MCF 10A (cell line): ENCODE results near the gene MYCN. TPM values are rescaled to one million over a fixed set of nuclear protein-coding genes. Genes with fewer than 3 reads are reported as not detected.

Experiments
- BruUV-seq: library from RNA; stranded (reverse); fragments of 400-500 nt; replicated peaks from 2 replicates; lab custom pipeline; 2021; lab: Mats Ljungman, UMichigan
- CTCF ChIA-PET: fragments of 300-600 bp; sonication (Branson Sonifier 250); formaldehyde crosslinking; extraction: SDS; loops from one replicate; lab custom pipeline; 2021; ENCODE audit warnings: antibody characterized with exemption, inconsistent platforms; lab: Yijun Ruan, JAX
- POLR2A ChIA-PET: fragments of 300-600, 350-650 bp; sonication (Branson Sonifier 250); formaldehyde crosslinking; extraction: SDS; loops from one replicate; lab custom pipeline; 2020; ENCODE audit warnings: antibody characterized with exemption, inconsistent platforms; lab: Yijun Ruan, JAX
- DNase-seq: peaks from one replicate; pipeline ENCODE4 v3.0.0-alpha.2; 2018; ENCODE audit not compliant: unreplicated experiment
- H3K27ac Mint-ChIP-seq: one replicate; pipeline ENCODE4 v1.8.0; 2022; ENCODE audit warnings: mild to moderate bottlenecking, low read depth, mixed read lengths; ENCODE audit not compliant: unreplicated experiment
- H3K27me3 Mint-ChIP-seq: one replicate; pipeline ENCODE4 v1.8.0; 2022; ENCODE audit warnings: mixed read lengths; ENCODE audit not compliant: insufficient read depth, unreplicated experiment
- H3K36me3 Mint-ChIP-seq: one replicate; pipeline ENCODE4 v1.8.0; 2022; ENCODE audit warnings: mild to moderate bottlenecking, moderate library complexity, mixed read lengths; ENCODE audit not compliant: insufficient read depth, unreplicated experiment
- H3K4me1 Mint-ChIP-seq: one replicate; pipeline ENCODE4 v1.8.0; 2022; ENCODE audit warnings: mixed read lengths; ENCODE audit not compliant: insufficient read depth, unreplicated experiment
- H3K4me3 Mint-ChIP-seq: one replicate; pipeline ENCODE4 v1.8.0; 2022; ENCODE audit warnings: mild to moderate bottlenecking, moderate library complexity, mixed read lengths; ENCODE audit not compliant: unreplicated experiment
- H3K9me3 Mint-ChIP-seq: one replicate; pipeline ENCODE4 v1.8.0; 2022; ENCODE audit warnings: mixed read lengths; ENCODE audit not compliant: unreplicated experiment
- CTCF ChIP-seq: fragments of 200-600 bp; IDR thresholded peaks from one replicate; pipeline ENCODE4 v1.8.0; 2022; ENCODE audit warnings: antibody characterized with exemption, mild to moderate bottlenecking; ENCODE audit not compliant: unreplicated experiment
- intact Hi-C: fragments of 100-400 bp; cut with micrococcal nuclease; formaldehyde crosslinking; loops from 2 replicates; pipeline ENCODE4 v1.14.1; 2022
- total RNA-seq: library from RNA; stranded (reverse); gene quantifications from 2 replicates; pipeline ENCODE4 v1.2.3, GENCODE V29; 2022

Gene MYCN
- total RNA-seq, 1 experiment from 2014 or later, result not detected

GRCh38 chr2:15974565-15975260, 34.4 kb downstream of the MYCN start:
- BruUV-seq, result no TSS peak
- TF ChIP-seq CTCF, result no peak

GRCh38 chr2:15975261-15975600, 34.9 kb downstream of the MYCN start:
- H3K27me3 Mint-ChIP-seq, result peaks cover 12% of the 10 kb centered on the region
- no peak overlapping the region for H3K27ac Mint-ChIP-seq
- no TSS peak for BruUV-seq
- intact Hi-C loops, result no loop called here
- POLR2A ChIA-PET, result no interaction called here
- TF ChIP-seq CTCF, result no peak
- CTCF ChIA-PET, result interaction anchor here (0.6 kb wide), 1 partner anchor 265 kb away, joined by 3 read pairs; no protein-coding TSS in a partner anchor
- no peak for DNase-seq
- peaks cover 6% of the 10 kb centered on the region for H3K4me1 Mint-ChIP-seq
- no peak overlapping the region for H3K4me3 Mint-ChIP-seq
- H3K36me3 Mint-ChIP-seq, result no peaks in the 10 kb centered on the region
- H3K9me3 Mint-ChIP-seq, result peaks cover 9% of the 10 kb centered on the region

More at GRCh38 chr2:15974565-15975260, 34.4 kb downstream of the MYCN start:
- Mint-ChIP-seq H3K9me3 (peaks cover 9% of the 10 kb centered on the region), H3K4me3 (no peak overlapping the region), H3K36me3 (no peaks in the 10 kb centered on the region), H3K27ac (no peak overlapping the region), H3K4me1 (peaks cover 6% of the 10 kb centered on the region), H3K27me3 (peaks cover 14% of the 10 kb centered on the region)
- CTCF ChIA-PET, result interaction anchor here (0.5 to 0.6 kb wide), 3 partner anchors 35 to 266 kb away, joined by 3 read pairs; no protein-coding TSS in a partner anchor
- no peak for DNase-seq
- POLR2A ChIA-PET, result no interaction called here
- intact Hi-C loops, result no loop called here

- no peak for TF ChIP-seq CTCF
- Mint-ChIP-seq H3K27ac (no peak overlapping the region), H3K4me3 (no peak overlapping the region), H3K36me3 (no peaks in the 10 kb centered on the region), H3K9me3 (peaks cover 4% of the 10 kb centered on the region), H3K4me1 (peaks cover 2% of the 10 kb centered on the region), H3K27me3 (peaks cover 8% of the 10 kb centered on the region)
- BruUV-seq, result no TSS peak
- ChIA-PET CTCF (interaction anchor here (0.6 to 0.7 kb wide), 2 partner anchors 265 to 941 kb away, joined by 3 read pairs; no protein-coding TSS in a partner anchor), POLR2A (no interaction called here)
- intact Hi-C loops, result no loop called here
- DNase-seq, result no peak
These were observed 35.3 kb downstream of the MYCN start for GRCh38 chr2:15975676-15976075.

- Mint-ChIP-seq H3K27me3 (peaks cover under 1% of the 10 kb centered on the region), H3K27ac (no peak overlapping the region), H3K4me1 (no peaks in the 10 kb centered on the region), H3K4me3 (no peak overlapping the region), H3K36me3 (no peaks in the 10 kb centered on the region), H3K9me3 (no peaks in the 10 kb centered on the region)
- TF ChIP-seq CTCF, result no peak
- intact Hi-C loops, result no loop called here
- ChIA-PET CTCF (interaction anchor here (0.7 kb wide), 1 partner anchor 941 kb away, joined by 3 read pairs; no protein-coding TSS in a partner anchor), POLR2A (no interaction called here)
- no TSS peak for BruUV-seq
- DNase-seq, result no peak
These were observed 36.0 kb downstream of the MYCN start for GRCh38 chr2:15976354-15976753.
